Uterus (tissue), 2 donors: ENCODE results near the gene ZNF385C.

Experiments used
- POLR2A ChIP-seq, 2 donors: fragments of 450-650 bp; IDR thresholded peaks; one replicate each; pipeline ENCODE4 v1.6.1; 2016; ENCODE audit warnings: antibody characterized with exemption in 2 of 2, mild to moderate bottlenecking in 1 of 2, moderate library complexity in 1 of 2
- TF ChIP-seq, protein P1 (sequence below), 4 experiments: fragments of 200-600 bp in 2 of 4; fragments of 450-650 bp in 2 of 4; sonication (generic) in 2 of 4; IDR thresholded peaks; one replicate each; pipeline ENCODE4 v1.5.1; 2016 to 2019; ENCODE audit warnings: antibody characterized with exemption in 4 of 4, mild to moderate bottlenecking in 2 of 4, moderate library complexity in 1 of 4

DNA sequence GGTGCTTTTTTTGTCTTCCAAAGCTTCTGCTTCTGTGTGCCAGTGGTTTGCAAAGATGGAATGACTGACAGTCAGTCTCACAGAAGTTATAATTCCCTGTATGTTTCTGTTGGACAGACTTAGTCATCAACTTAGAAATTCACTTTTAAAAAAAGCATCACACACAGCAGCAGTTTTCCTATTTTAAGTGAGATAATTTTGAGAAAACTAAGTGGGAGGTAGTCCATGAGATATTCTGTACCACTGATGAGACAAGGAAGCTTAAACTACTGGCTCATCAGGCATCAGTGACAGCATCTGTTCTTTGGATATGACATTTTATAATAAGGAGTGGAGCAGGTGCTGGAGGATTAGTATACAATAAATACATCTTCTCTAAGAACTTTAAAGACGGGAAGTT, 111.6 kb downstream of the ZNF385C start:
- TF ChIP-seq, protein P1, sequence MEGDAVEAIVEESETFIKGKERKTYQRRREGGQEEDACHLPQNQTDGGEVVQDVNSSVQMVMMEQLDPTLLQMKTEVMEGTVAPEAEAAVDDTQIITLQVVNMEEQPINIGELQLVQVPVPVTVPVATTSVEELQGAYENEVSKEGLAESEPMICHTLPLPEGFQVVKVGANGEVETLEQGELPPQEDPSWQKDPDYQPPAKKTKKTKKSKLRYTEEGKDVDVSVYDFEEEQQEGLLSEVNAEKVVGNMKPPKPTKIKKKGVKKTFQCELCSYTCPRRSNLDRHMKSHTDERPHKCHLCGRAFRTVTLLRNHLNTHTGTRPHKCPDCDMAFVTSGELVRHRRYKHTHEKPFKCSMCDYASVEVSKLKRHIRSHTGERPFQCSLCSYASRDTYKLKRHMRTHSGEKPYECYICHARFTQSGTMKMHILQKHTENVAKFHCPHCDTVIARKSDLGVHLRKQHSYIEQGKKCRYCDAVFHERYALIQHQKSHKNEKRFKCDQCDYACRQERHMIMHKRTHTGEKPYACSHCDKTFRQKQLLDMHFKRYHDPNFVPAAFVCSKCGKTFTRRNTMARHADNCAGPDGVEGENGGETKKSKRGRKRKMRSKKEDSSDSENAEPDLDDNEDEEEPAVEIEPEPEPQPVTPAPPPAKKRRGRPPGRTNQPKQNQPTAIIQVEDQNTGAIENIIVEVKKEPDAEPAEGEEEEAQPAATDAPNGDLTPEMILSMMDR (IDR thresholded peaks at IDR 0.05) = no peak
- TF ChIP-seq POLR2A (IDR thresholded peaks at IDR 0.05) = no peak
